Heart left ventricle (tissue), 16 donors: Measurements from ENCODE around the gene ZNF511. TPM values are rescaled to one million over a fixed set of nuclear protein-coding genes. Genes with fewer than 3 reads are reported as not detected.

Experiments used
- ATAC-seq, 4 donors: fragments of 200-7000 bp; cut with Tn5 transposase; one replicate each; pipeline ENCODE4 v1.9.1; 2020 to 2022; ENCODE audit warnings: moderate library complexity in 4 of 4, mild to moderate bottlenecking in 3 of 4, moderate number of reproducible peaks in 1 of 4
- DNase-seq, 5 donors: peaks; one replicate each; pipeline ENCODE4 v3.0.0-alpha.2; 2020
- H3K27ac ChIP-seq, 12 donors: fragments of 200-600 bp; sonication (generic) in 4 of 12; one replicate each; pipeline versions ENCODE4 v1.5.0 to v1.8.0; 2016 to 2022; ENCODE audit warnings: mild to moderate bottlenecking in 2 of 12
- H3K27me3 ChIP-seq, 9 donors: fragments of 200-600 bp; sonication (generic) in 2 of 9; one replicate each; pipeline versions ENCODE4 v1.5.1 to v1.8.0; 2016 to 2022; ENCODE audit warnings: mild to moderate bottlenecking in 3 of 9
- H3K36me3 ChIP-seq, 9 donors: fragments of 200-600 bp; sonication (generic) in 2 of 9; one replicate each; pipeline versions ENCODE4 v1.5.0 to v1.8.0; 2018 to 2022; ENCODE audit warnings: mild to moderate bottlenecking in 2 of 9
- H3K4me1 ChIP-seq, 12 donors: fragments of 200-600 bp; sonication (generic) in 4 of 12; one replicate each; pipeline versions ENCODE4 v1.5.0 to v1.8.0; 2016 to 2022; ENCODE audit warnings: mild to moderate bottlenecking in 3 of 12
- H3K4me3 ChIP-seq, 12 donors: fragments of 200-600 bp; sonication (generic) in 4 of 12; one replicate each; pipeline versions ENCODE4 v1.5.0 to v1.8.0; 2017 to 2022; ENCODE audit warnings: mild to moderate bottlenecking in 9 of 12, moderate library complexity in 4 of 12
- H3K9me3 ChIP-seq, 12 donors: fragments of 200-600 bp; sonication (generic) in 4 of 12; one replicate each; pipeline versions ENCODE4 v1.5.0 to v1.8.0; 2016 to 2022; ENCODE audit warnings: mild to moderate bottlenecking in 1 of 12
- POLR2A ChIP-seq, 2 donors: fragments of 450-650 bp; IDR thresholded peaks; one replicate each; pipeline ENCODE4 v1.6.1; 2017; ENCODE audit warnings: antibody characterized with exemption in 2 of 2, mild to moderate bottlenecking in 2 of 2, moderate library complexity in 2 of 2
- WGBS, 4 donors: extraction: QIAGEN DNeasy Blood & Tissue Kit in 2 of 4; methylation state at CpG; one replicate each; pipeline versions ENCODE4 v1.1.5 to v1.1.7; 2013 to 2018; 5-methylcytosine and 5-hydroxymethylcytosine counted together
- intact Hi-C, 10 donors: fragments of 100-400 bp; cut with DNase I; formaldehyde crosslinking; loops; one replicate each; pipeline versions ENCODE4 v1.11.1 to v1.14.2; 2022
- polyA plus RNA-seq, 2 donors: library from polyadenylated mRNA; stranded (reverse); fragments of 200-250 nt; gene quantifications; one replicate each; pipeline ENCODE4 v1.2.3, GENCODE V29; 2013
- total RNA-seq, 9 donors: library from RNA; depleted of rRNA in 2 of 9; stranded (reverse); fragments of >200 nt in 2 of 9; fragmentation: NEBNext Ultra II Directional in 3 of 9; extraction: Animal tissue kit (Norgen Biotek cat#: 25700) in 3 of 9; gene quantifications; one replicate each; pipeline versions ENCODE4 v1.1.0 to v1.2.4, GENCODE V29; 2016 to 2023
- TF ChIP-seq, protein P1 (sequence below), 12 donors: fragments of 200-600 bp; sonication (generic) in 4 of 12; IDR thresholded peaks; one replicate each; pipeline versions ENCODE4 v1.5.0 to v1.8.0; 2018 to 2022; ENCODE audit warnings: antibody characterized with exemption in 12 of 12, mild to moderate bottlenecking in 5 of 12
- donor health status: ischemic (EF 13 %, LVEDD 7.1; RV severe dilation, severe dysfunction).
- donor health status: healthy with polysubstance abuse.
- donor health status: DM: no; HTN: yes; CAD: no.
- donor health status: DM: no; HTN: no; CAD: no.
- donor health status: ischemic (EF 25% LVEDD 6.9; RV normal size, moderate dysfunction).
- donor health status: ischemic (EF 25% LVEDD 5.7; RV mildly dilated, moderate dysfunction).
- donor health status: healthy.
- donor health status: DM: yes; HTN: yes; CAD: no.
- donor health status: ischemic (EF 35%, LVEDD 5.7; RV mildly dilated, moderate dysfunction).
- donor health status: nonischemic (EF 11% LVEDD 7.7; RV severe dilation, severe dysfunction).
- donor health status: DM: yes; HTN: yes; CAD: no.
- donor health status: PGD.
- donor health status: ischemic (EF 29% LVEDD 5.4; RV normal size, mild dysfunction).
- donor health status: nonischemic (EF 23%, LVEDD 6.1; RV moderate dilation, normal function).

Gene ZNF511
- total and polyA plus RNA-seq, 11 donors: 34.5 to 80.4 (median 41.8) TPM

- Histone ChIP-seq H3K36me3 (peaks cover 6 to 97% (median 95%) of the 10 kb centered on the region in 9 donors), H3K4me1 (no peaks in the 10 kb centered on the region), H3K27me3 (no peaks in the 10 kb centered on the region), H3K9me3 (no peaks in the 10 kb centered on the region), H3K27ac (no peak overlapping the region), H3K4me3 (no peak overlapping the region)
- WGBS, 4 donors: 88 to 93% (median 91%) methylated on average over 18 of the region's 18 CpGs
- intact Hi-C loops: no loop called here
- no peak for TF ChIP-seq POLR2A (IDR thresholded peaks at IDR 0.05)
- TF ChIP-seq, protein P1, sequence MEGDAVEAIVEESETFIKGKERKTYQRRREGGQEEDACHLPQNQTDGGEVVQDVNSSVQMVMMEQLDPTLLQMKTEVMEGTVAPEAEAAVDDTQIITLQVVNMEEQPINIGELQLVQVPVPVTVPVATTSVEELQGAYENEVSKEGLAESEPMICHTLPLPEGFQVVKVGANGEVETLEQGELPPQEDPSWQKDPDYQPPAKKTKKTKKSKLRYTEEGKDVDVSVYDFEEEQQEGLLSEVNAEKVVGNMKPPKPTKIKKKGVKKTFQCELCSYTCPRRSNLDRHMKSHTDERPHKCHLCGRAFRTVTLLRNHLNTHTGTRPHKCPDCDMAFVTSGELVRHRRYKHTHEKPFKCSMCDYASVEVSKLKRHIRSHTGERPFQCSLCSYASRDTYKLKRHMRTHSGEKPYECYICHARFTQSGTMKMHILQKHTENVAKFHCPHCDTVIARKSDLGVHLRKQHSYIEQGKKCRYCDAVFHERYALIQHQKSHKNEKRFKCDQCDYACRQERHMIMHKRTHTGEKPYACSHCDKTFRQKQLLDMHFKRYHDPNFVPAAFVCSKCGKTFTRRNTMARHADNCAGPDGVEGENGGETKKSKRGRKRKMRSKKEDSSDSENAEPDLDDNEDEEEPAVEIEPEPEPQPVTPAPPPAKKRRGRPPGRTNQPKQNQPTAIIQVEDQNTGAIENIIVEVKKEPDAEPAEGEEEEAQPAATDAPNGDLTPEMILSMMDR (IDR thresholded peaks at IDR 0.05): no peak
- ATAC-seq (no peak), DNase-seq (no peak)
Observed at GRCh38 chr10:133286366-133286765, 22.3 kb upstream of the ZNF511 start.

- intact Hi-C loops: no loop called here
- ATAC-seq: peak in 2 of 4 donors; percentile 29 to 39
Observed at GRCh38 chr10:133287832-133288500, 20.7 kb upstream of the ZNF511 start.

GRCh38 chr10:133289761-133290160 lies 19.0 kb upstream of the ZNF511 start:
- no peak overlapping the region for H3K27ac ChIP-seq
- peaks cover 0 to 20% (median 0%) of the 10 kb centered on the region in 12 donors for H3K4me1 ChIP-seq
- H3K27me3 ChIP-seq: no peaks in the 10 kb centered on the region
- no peak overlapping the region for H3K4me3 ChIP-seq
- ATAC-seq (no peak), DNase-seq (no peak)
- intact Hi-C loops: no loop called here
- WGBS, 4 donors: 93 to 95% (median 94%) methylated on average over 24 of the region's 24 CpGs
- no peaks in the 10 kb centered on the region for H3K9me3 ChIP-seq
- TF ChIP-seq POLR2A (IDR thresholded peaks at IDR 0.05): no peak
- TF ChIP-seq, protein P1 (IDR thresholded peaks at IDR 0.05): no peak
- peaks cover under 1 to 88% (median 86%) of the 10 kb centered on the region in 9 donors for H3K36me3 ChIP-seq

More at GRCh38 chr10:133287832-133288500, 20.7 kb upstream of the ZNF511 start:
- H3K4me3 ChIP-seq: no peak overlapping the region
- no peak overlapping the region for H3K27ac ChIP-seq
- peaks cover 6 to 88% (median 86%) of the 10 kb centered on the region in 9 donors for H3K36me3 ChIP-seq
- H3K4me1 ChIP-seq: peaks cover 0 to 6% (median 0%) of the 10 kb centered on the region in 12 donors
- H3K27me3 ChIP-seq: no peaks in the 10 kb centered on the region
- WGBS, 4 donors: 93 to 94% (median 94%) methylated on average over 26 to 46 of the region's 46 CpGs
- DNase-seq: no peak
- TF ChIP-seq, protein P1 (IDR thresholded peaks at IDR 0.05): no peak
- no peak for TF ChIP-seq POLR2A (IDR thresholded peaks at IDR 0.05)
- H3K9me3 ChIP-seq: no peaks in the 10 kb centered on the region

DNA sequence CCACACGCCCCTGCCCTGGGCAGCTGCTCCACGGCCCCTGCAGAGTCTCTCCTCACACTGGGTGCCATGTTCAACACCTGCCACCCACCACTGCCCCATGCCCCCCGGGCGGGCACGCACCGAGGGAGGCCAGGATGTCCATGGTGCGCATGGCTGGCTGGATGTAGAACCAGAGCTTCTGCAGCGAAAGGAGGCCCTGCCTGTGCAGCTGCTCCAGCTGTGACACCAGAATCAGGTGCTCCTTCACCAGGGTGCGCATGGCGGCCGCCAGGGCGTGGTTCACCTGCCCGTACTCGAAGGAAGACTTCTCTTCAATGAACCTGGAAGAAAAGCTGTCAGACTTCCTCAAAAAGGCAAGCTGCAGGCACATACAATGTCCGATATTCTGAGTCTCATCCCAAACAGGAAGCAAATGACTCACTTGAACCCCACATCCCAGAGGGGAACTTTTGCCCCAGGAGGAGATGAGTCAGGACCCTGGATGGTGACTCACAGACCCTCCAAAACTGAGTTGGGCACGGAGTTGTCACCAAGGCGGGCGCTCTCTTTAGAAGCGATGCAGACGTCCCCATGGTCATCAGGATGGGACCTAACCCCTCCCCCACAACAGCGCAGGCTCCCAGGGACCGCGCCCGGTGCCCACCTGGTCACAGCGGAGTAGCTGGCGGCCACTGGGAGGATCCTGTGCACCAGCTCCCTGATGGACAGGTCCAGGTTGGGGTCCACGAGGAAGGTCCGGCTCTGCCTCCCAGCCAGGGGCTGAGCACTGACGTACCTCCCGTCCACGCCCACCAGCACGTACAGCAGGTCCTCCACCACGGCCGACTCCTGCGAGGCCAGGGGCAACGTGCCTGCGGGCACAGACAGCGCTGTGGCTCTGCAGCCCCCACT lies 15.6 kb upstream of the ZNF511 start:
- intact Hi-C loops: no loop called here
- Histone ChIP-seq H3K27me3 (no peaks in the 10 kb centered on the region), H3K9me3 (no peaks in the 10 kb centered on the region), H3K27ac (peak overlapping the region in 1 of 12 donors; percentile 83), H3K4me1 (peaks cover 0 to 23% (median 0%) of the 10 kb centered on the region in 12 donors), H3K4me3 (no peak overlapping the region), H3K36me3 (peaks cover 0 to 88% (median 87%) of the 10 kb centered on the region in 9 donors)
- DNase-seq (peak in 1 of 5 donors; percentile 58), ATAC-seq (peak in 3 of 4 donors; percentile 7 to 27 (median 16))
- no peak for TF ChIP-seq POLR2A (IDR thresholded peaks at IDR 0.05)
- TF ChIP-seq, protein P1 (IDR thresholded peaks at IDR 0.05): no peak
- 92 to 96% (median 93%) methylated on average over 30 to 38 of the region's 38 CpGs for WGBS, 4 donors
